GM18517 (cell line): ENCODE results near the gene CTDSP1.

Experiments used
- ATAC-seq: cut with Tn5 transposase; IDR thresholded peaks from one replicate; pipeline ENCODE4 v1.9.1; 2021; ENCODE audit warnings: mild to moderate bottlenecking, moderate library complexity; ENCODE audit not compliant: unreplicated experiment

CTDSP1 gene

DNA sequence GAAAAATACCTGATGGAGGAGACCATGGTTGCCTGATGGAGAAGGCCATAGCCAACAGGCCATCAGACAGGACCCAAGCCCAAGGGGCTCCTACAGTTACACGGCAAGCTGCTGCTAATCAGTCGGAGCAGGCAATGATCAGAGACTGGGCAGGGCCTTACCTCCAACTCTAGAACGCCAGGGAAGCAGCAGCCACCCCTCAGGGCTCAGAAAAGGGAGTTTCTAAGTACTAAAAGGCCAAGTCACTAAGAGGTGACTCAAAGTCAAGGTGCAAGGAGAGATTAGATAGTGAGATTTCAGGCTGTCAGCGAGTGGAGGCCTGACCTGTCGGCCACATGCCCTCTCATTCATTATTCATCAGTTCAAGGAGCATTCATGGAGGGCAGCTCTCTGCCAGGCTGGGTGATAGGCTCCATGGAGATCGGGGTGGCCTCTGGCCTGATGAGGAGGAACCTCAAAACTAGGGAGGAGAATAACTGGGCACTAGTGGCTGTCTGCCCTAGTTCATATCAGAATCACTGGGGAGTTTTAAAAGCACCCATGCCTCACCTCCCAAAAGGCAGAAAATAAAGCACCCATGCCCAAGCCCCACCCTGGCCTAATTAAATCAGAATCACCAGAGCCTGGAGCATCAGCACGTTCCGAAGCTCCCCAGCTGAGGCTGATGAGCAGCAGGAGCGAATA is 22.9 kb downstream of the CTDSP1 start:
- no peak for ATAC-seq

DNA sequence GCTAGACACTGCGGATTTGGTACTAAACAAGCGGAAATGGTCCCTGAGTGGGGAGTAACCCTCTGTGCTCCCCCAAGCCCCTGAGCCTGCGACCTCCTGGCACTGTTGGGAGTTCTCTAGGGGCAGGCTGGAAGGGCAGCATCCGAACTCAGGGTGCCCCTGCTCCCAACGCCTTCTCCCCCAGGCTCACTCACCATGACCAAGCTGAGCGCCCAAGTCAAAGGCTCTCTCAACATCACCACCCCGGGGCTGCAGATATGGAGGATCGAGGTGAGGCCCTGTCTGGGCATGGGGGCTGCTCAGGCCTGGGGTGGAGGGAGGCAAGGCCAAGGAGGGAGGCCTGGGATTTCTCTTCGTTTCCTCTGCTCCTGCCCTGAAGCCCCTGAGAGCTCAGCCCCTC is 23.9 kb downstream of the CTDSP1 start:
- ATAC-seq, result no peak

DNA sequence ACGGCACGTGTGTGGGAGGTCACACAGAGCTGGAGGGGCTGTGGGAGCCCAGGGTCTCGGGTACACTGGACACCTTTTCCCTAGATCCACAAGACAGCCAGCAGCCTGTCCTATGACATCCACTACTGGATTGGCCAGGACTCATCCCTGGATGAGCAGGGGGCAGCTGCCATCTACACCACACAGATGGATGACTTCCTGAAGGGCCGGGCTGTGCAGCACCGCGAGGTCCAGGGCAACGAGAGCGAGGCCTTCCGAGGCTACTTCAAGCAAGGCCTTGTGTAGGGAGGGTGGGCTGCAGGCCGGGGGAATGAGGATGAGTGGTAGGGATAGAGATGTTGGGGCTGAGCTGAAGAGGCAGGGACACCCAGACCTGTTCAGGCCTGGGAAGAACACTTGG is 25.9 kb downstream of the CTDSP1 start:
- no peak for ATAC-seq

DNA sequence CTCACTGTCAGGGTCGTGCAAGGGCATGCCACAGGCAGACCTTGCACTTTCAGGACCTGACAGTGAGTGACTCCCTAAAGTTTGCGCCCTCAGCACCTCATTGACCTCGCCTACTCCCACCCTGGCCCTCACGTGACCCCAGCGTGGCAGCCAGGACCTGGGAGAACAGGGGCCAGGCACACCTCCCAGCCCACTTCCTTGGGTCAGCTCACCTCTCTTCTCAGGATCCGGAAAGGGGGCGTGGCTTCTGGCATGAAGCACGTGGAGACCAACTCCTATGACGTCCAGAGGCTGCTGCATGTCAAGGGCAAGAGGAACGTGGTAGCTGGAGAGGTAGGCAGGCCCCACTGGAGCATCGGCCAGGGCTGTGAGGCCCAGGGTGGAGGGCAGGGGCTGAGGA is 28.1 kb downstream of the CTDSP1 start:
- no peak for ATAC-seq

DNA sequence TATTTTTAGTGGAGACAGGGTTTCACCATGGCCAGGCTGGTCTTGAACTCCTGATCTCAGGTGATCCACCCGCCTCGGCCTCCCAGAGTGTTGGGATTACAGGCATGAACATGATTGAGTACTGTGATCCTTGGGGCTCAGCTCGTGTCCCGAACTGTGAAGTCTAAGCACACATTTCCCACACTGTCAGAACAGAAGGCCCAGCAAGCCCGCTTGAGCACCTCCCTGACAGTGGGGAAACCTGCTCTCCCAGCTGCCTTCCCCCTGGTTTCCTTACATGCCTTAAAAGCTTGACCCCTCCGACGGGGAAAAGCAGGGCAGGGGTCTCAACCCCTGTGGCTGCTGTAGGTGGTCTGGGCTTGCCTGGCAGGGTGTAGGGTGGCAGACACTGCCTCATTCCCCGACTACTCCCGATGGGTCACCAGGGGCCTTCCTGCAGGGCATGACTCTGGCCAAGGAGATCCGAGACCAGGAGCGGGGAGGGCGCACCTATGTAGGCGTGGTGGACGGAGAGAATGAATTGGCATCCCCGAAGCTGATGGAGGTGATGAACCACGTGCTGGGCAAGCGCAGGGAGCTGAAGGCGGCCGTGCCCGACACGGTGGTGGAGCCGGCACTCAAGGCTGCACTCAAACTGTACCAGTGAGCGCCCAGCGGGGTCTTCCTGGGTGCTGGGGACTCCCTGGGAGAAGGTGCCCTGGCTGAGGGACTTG is 29.3 kb downstream of the CTDSP1 start:
- ATAC-seq, result no peak

DNA sequence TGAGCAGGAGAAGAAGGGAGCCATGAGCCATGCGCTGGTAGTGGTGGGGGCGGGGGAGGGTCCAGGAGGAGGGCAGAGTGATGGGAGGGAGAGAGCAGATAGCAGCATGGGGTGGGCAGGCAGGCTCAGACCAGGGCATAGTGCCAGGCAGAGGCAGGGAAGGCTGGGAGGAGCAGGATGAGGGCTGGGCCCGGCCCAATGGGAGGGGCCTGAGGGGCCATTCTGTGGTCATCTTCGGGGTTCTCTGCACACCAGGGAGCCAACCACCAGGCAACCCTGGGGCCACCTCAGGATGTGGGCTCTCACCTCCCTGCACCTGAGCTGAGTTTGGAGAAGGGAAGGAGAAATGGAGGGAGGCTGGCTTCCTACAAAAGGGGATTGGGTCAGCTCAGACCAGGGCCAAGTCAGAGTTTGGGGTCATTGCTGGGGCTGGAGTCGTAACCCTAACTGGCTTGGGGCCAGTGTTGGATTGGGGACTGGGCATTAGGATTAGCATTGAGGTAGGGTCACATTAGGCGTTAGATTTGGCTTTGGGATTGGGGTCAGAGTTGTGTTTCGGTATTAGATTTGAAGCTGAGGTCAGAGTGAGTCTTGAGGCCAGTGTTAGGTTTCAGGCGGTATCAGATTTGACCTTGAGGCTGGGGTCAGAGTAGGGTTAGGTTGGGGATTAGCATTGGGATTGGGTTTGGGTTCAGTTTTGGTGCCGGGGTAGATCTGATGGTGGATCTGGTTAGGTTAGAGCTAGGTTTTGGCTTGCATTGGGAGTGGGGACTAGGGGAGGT is 30.4 kb downstream of the CTDSP1 start:
- ATAC-seq, result no peak

DNA sequence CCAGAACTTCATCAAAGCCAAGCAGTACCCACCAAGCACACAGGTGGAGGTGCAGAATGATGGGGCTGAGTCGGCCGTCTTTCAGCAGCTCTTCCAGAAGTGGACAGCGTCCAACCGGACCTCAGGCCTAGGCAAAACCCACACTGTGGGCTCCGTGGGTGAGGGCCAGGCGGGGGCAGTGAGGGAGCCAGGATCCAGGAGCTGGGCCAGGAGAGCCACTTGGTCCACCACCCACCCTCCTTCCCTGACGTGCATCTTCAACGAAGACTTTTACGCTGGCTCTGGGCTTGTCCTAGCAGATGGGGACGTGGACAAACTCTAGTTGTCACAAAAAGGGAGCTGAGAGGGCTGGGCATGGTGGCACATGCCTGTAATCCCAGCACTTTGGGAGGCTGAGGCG is 31.1 kb downstream of the CTDSP1 start:
- ATAC-seq, result no peak

DNA sequence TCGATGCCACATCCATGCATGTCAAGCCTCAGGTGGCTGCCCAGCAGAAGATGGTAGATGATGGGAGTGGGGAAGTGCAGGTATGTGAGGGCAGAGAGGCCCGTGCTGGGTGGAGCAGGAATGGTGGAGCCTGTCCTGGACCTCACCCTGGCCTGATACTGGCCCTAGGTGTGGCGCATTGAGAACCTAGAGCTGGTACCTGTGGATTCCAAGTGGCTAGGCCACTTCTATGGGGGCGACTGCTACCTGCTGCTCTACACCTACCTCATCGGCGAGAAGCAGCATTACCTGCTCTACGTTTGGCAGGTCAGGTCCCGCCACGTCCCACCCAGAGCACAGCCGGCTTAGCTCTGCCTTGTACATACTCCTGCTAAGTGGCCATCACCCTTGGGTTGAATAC is 32.2 kb downstream of the CTDSP1 start:
- ATAC-seq, result no peak

DNA sequence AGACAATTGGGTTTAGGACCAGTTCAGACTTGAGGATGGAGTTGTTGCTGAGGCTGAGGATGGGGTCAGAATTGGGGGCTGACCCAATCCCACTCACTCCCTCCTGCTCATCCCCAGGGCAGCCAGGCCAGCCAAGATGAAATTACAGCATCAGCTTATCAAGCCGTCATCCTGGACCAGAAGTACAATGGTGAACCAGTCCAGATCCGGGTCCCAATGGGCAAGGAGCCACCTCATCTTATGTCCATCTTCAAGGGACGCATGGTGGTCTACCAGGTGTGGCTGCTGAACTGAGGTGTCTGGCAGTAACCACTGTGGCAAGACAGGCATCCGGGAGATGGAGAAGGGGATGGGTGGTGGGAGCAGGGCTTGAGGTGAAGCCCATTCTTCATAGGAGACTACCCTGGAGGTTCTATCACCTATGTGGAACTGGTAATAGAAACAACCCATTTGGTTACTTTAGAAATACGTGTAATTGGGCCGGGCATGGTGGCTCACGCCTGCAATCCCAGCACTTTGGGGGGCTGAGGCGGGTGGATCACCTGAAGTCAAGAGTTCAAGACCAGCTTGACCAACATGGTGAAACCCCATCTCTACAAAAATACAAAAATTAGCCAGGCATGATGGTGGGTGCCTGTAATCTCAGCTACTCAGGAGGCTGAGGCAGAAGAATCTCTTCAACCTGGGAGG is 33.2 kb downstream of the CTDSP1 start:
- ATAC-seq, result no peak

DNA sequence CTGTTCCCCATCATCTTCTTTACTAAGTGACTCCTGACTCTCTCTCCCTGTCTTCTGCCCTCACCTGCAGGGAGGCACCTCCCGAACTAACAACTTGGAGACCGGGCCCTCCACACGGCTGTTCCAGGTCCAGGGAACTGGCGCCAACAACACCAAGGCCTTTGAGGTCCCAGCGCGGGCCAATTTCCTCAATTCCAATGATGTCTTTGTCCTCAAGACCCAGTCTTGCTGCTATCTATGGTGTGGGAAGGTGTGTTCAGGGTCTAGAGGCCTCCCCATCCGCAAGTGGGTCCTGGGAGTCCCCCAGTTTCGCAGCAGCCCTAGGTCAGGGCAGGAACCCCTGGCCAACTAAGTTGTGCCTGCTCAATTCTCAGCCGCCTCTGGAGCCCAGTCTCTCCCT is 34.8 kb downstream of the CTDSP1 start:
- ATAC-seq, result no peak

DNA sequence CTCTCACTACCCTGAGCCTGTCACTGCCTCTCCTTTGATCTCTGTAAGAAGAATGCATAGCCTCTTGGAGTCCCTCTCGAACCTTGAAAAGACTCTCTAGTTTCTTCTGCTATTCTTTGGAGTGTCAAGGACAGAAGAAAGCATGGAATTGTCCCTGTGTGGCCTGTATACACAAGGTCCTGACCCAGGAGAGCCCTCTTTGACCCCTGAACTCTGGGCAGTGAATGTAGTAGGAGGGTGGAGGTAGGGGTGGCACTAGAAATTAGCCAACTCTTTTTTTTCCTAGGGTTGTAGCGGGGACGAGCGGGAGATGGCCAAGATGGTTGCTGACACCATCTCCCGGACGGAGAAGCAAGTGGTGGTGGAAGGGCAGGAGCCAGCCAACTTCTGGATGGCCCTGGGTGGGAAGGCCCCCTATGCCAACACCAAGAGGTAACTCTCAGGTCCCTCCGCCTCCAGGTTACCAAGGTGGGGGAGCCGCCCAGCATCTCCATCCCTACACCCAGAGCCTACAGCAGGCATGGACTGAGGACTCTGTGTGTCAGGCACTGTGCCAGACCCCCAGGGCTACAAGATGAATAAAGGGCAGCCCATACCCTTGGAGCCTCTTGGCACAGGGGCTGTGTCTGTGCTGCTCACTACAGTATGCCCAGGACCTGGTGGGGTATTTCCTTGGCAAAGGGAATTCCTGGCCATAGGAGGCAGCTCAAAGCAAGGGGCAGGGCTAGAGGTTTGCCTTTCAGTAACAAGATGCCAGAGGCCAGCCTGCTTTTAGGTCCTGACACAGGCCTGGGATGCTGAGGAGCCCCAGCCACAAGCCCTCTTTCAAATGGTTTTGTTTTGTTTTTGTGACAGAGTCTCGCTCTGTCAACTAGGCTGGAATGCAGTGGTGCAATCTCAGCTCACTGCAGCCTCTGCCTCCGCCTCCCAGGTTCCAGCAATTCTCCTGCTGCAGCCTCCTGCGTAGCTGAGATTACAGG is 35.6 kb downstream of the CTDSP1 start:
- ATAC-seq, result no peak

DNA sequence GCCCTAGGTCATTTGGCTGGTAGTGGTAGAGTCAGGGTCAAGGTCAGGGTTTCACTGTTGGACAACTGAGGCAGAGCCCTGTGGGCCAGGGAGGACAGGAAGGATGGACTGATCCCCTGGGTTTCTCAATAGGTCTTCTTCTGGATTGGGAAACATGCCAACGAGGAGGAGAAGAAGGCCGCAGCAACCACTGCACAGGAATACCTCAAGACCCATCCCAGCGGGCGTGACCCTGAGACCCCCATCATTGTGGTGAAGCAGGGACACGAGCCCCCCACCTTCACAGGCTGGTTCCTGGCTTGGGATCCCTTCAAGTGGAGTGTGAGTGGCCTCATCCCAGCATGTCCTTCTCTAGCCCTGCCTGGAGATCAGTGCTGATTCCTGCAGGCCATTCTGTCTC is 37.3 kb downstream of the CTDSP1 start:
- no peak for ATAC-seq

DNA sequence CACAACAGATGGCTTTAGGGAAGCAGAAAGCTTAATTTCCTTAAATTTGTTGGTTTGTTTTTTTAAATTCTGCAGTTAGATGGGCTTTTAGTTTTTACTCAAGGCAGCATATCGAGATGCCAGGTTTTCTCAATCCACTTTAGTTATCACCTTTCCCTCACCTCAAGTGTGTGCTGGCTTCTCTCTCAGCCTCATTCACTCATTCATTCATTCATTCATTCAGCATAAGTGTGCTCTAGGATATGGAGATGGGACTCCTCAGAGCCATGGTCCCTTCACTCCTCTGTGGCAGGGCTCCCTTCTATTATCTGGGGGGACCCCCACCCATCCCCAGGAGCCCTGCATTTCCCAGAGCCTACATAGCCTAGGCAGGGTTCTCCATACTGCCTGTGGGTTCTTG is 38.3 kb downstream of the CTDSP1 start:
- no peak for ATAC-seq

DNA sequence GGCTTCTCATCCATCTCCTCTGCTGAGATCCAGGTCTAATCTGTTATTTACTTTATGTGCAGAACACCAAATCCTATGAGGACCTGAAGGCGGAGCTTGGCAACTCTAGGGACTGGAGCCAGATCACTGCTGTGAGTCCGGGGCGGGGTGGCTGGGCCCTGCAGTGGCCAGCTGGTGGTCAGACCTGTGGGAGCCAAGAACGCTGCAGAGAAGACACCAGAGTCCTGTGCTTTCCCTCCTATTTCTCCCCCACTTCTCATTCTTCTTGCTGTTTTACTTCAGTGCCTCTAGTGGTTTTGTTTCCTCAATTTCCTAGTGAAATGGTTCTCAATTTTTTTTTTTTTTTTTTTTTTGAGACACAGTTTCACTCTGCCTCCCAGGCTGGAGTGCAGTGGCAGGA is 38.9 kb downstream of the CTDSP1 start:
- no peak for ATAC-seq

DNA sequence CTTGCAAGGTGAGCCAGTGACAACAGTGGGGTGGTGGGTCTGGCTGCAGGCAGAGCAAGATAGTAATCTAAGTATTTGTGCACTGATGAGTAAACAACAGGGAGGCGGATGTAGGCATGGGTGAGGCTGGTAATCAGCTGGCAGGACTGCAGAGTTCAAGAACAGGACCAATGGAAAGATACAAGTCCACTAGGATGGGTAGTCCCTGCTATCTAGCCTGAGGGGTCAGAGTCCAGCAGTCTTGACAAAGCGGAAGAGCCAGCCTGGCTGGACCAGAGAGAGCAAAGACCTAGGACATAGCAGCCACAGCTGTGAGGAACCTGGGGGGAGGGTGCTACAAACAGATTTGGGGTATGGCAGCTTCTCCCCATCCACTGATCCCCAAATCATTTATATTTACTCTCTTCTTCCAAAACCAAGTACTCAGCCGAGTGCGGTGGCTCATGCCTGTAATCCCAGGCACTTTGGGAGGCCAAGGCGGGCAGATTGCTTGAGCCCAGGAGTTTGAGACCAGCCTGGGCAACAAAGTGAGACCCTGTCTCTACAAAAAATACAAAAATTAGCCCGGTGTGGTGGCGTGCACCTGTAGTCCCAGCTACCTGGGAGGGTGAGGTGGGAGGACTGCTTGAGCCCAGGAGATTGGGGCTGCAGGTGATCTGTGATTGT is 45.2 kb downstream of the CTDSP1 start:
- ATAC-seq, result no peak

DNA sequence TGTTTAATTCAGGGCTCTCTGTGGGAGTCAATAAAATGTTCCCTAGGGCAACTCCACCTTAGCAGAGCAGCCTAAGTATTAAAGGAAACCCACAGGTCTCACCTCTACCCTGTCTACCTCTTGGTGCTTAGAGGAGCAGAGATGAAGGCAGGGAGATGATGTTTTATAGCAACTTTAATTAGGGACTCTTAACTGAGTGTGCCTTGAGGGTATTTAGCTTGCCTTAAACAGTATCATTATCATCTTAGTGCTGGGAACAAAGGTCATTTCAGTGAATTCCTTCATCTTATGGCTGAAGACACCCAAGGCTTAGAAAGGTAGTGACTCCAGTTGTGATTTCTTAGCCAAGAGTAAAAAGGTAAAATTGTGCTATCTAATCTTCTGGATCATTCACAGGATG is 45.9 kb downstream of the CTDSP1 start:
- no peak for ATAC-seq

DNA sequence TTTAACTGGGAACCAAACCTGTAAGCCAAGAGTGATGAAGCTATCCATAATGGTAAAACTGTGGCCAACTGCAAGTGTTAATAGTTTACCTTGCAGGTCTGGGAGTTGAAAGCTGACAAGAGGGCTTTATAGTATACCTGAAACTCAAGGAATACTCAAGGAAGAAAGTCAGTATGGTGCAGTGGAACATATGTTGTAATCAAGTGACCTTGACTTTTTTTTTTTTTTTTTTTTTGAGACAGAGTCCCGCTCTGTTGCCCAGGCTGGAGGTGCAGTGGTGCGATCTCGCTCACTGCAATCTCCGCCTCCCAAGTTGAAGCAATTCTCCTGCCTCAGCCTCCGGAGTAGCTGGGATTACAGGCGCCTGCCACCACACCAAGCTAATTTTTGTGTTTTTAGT is 46.9 kb downstream of the CTDSP1 start:
- ATAC-seq, result no peak

DNA sequence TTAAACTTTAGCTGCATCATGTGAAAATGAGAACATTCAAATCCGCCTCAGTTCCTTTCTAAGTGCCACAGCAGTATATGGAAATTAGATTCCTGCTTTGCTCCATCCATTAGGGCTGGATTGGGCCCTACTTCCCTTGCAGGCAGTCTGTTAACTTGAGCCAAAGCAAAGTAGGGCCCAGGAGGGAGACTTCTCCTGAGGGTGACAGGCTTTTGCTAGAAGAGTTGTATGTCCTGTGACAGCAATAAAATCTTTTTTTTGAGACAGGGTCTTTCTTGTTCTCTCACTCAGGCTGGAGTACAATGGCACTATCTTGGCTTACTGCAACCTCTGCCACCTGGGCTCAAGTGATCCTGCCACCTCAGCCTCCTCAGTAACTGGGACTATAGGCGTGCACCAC is 47.4 kb downstream of the CTDSP1 start:
- no peak for ATAC-seq

DNA sequence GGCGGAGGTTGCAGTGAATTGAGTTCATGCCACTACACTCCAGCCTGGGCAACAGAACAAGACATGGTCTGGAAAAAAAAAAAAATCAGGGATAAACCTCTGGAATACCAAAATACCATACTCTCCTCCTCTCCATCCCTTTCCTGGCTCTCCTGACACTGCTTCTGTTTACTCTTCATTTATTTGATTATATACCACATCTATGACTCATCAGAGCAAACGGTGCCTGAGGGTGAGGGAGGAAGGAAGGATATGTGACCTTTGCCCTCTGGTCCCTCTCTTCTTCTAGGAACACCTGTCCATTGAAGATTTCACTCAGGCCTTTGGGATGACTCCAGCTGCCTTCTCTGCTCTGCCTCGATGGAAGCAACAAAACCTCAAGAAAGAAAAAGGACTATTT is 49.3 kb downstream of the CTDSP1 start:
- ATAC-seq, result no peak

DNA sequence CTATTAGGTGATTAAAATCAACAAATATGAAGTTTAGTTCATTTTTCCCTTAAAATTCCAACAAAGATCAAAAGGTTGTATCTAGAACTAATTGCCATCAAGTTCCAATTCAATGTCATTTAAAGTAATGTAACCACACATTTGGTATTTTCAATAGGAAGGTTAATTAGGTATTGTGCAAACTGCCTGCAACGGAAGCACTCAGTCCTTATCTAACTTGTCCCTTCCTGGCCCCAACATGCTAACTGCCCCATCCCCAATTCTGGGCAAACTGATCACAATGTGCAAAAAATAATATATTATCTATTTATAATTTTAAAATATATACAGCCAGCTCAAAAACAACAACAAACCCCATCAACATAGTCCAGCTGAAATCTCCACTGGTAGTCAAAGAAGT is 52.4 kb downstream of the CTDSP1 start:
- no peak for ATAC-seq
